Measurements from ENCODE around the gene ADM2.

The ADM2 gene

GRCh38 chr22:50469377-50470305 lies 11.7 kb upstream of the ADM2 start:
- DNase-seq, result peak; percentile 98

- DNase-seq, result no peak
Observed at GRCh38 chr22:50470491-50470890, 10.9 kb upstream of the ADM2 start.

GRCh38 chr22:50471197-50471847 lies 10.0 kb upstream of the ADM2 start:
- no peak for DNase-seq

- no peak for DNase-seq
Observed at GRCh38 chr22:50471962-50472361, 9.4 kb upstream of the ADM2 start.

- peak; percentile 71 for DNase-seq
Observed at GRCh38 chr22:50473088-50473487, 8.3 kb upstream of the ADM2 start.

GRCh38 chr22:50473855-50474671 lies 7.3 kb upstream of the ADM2 start:
- DNase-seq, result no peak

- DNase-seq, result peak; percentile 90
Observed at GRCh38 chr22:50474710-50475651, 6.4 kb upstream of the ADM2 start, which contains the start of gene SBF1. Gene SBF1, minus strand, starts transcription at chr22:50475035. Its CDS starts 195 bp downstream, at chr22:50474840.

- no peak for DNase-seq
Observed at GRCh38 chr22:50475652-50476002, 5.7 kb upstream of the ADM2 start.

- DNase-seq, result no peak
Observed at GRCh38 chr22:50476868-50477267, 4.5 kb upstream of the ADM2 start.

GRCh38 chr22:50477923-50478322 lies 3.4 kb upstream of the ADM2 start:
- no peak for DNase-seq

DNA sequence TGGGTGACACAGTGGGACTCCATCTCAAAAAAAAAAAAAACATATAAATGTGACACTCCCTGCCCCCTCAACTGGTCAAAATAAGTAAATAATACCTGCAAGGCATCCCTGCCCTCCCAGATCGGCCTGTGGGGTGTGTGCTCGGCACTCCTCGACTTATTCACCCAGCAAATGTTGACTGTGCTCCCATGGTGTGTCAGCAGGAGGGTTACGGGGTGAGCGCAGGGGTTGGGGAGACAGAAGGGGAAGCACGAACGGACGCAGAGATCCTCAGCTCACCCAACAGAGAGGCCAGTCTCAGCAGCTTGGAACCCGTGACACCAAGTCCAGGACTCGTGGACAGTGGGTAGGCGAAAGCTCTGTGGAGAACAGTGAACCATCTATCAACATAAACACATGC lies 1.6 kb upstream of the ADM2 start:
- no peak for DNase-seq

GRCh38 chr22:50481045-50481439 lies 301 bp upstream of the ADM2 start:
- no peak for DNase-seq

DNA sequence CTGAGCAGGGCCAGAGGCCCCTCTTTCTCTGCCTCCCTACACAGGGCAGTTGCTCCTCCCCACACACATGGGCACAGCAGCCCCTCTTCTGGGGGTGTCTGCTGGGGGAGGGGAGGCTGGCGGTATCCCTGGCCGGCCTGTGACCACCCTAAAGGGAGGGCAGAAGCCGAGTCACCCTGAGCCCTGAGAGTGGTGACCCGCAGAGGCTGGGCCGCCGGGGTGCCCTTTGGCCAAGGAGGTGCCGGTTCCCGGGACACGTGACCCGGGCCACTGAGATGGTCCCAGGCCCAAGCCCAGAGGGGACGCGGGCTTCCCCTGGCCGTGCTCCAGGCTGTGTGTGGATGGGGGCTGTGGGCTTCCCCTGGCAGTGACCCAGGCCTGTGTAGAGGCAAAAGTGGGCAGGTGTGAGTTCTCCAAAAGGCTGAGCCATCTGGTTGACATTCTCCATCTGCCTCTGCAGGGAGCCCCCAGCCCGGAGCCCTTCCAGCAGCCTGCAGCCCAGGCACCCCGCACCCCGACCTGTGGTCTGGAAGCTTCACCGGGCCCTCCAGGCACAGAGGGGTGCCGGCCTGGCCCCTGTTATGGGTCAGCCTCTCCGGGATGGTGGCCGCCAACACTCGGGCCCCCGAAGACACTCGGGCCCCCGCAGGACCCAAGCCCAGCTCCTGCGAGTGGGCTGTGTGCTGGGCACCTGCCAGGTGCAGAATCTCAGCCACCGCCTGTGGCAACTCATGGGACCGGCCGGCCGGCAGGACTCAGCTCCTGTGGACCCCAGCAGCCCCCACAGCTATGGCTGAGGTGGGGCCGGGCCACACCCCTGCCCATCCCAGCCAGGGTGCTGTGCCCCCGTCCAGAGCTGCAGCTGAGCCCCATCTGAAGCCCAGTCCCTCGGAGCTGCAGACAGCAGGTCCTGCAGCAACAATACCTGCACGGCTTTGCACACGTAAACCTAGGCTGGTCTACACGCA lies 1.0 kb downstream of the ADM2 start:
- DNase-seq, result no peak

DNA sequence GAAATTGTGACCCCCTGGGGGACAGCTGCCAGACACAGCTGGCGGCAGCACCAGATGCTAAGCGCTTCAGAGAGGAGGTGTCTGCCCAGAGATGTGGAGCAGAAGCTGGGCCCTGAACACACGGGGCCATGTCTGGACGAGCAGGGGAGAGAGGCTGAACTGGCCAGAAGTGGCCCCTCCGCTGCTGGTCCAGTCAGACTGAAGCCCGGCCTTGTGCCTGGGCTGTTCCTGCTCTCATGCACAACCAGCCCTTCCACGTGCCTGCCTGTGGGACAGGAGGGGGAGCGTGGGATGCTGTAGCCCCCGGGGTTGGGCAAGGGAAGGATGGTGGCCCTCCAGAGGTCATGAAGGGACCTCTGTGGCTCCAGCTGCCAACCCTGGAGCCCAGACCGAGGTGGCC lies 1.8 kb downstream of the ADM2 start:
- DNase-seq, result no peak

GRCh38 chr22:50483556-50483955 lies 2.2 kb downstream of the ADM2 start:
- no peak for DNase-seq

GRCh38 chr22:50483977-50484853 lies 2.9 kb downstream of the ADM2 start:
- DNase-seq, result no peak

GRCh38 chr22:50485221-50486131 lies 4.1 kb downstream of the ADM2 start:
- DNase-seq, result no peak

DNA sequence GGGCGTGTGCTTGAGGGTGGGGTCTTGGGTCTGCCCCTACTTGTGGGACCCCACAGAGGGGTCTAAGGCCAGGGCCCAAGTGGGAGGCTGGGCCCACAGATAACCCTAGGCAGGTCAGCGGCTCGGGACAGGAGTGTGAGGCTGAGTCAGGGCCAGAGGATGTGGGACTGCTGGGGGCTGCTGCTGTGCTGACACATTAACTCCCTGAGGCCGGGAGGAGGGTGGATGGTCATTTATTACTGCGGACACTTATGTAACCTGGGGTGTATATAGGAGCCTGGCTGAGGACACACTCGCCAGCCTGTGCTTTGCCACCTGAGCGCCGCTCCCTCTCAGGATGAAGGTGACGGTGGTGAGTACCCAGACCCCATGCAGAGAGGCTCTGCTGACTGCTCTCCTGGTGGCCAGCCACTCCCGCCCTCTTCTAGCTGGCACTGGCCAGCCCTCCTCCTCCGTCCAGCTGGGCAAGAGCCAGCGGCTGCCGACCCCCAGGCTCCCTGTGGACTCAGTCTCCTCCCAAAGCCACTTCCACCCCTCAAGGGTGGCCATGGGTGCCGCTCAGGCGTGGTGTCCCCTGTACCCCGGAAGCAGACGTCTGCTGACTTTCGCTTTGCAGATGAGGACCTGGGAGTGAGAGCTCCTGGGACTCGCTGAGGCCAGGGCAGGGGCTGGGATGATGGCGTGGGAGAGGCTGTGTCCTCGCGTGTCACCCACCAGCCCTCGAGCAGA lies 5.4 kb downstream of the ADM2 start, which contains the start of gene MIOX:
MIOX (plus strand) TSS at position 299 of the 729 bp plus-strand sequence; CDS start at position 338, 39 bp downstream.
- no peak for DNase-seq

Data from CD4-positive, alpha-beta T cell treated with Interleukin-10 for 1 hour (primary cell).